ENCODE data around the gene E2F1. TPM values are rescaled to one million over a fixed set of nuclear protein-coding genes. Genes with fewer than 3 reads are reported as not detected.

E2F1 gene
- total RNA-seq, 1 experiment from 2014 or later, result 44.2 TPM

GRCh38 chr20:33668466-33669155 lies 17.6 kb downstream of the E2F1 start (continued):
- TF ChIP-seq, protein P1, sequence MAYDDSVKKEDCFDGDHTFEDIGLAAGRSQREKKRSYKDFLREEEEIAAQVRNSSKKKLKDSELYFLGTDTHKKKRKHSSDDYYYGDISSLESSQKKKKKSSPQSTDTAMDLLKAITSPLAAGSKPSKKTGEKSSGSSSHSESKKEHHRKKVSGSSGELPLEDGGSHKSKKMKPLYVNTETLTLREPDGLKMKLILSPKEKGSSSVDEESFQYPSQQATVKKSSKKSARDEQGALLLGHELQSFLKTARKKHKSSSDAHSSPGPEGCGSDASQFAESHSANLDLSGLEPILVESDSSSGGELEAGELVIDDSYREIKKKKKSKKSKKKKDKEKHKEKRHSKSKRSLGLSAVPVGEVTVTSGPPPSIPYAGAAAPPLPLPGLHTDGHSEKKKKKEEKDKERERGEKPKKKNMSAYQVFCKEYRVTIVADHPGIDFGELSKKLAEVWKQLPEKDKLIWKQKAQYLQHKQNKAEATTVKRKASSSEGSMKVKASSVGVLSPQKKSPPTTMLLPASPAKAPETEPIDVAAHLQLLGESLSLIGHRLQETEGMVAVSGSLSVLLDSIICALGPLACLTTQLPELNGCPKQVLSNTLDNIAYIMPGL (CRISPR knock-in tag; IDR thresholded peaks at IDR 0.05), result no peak
- no peak for TF ChIP-seq MXD4 (CRISPR knock-in tag; IDR thresholded peaks at IDR 0.05; ENCODE audit: borderline replicate concordance)
- no peak for TF ChIP-seq MLX (CRISPR knock-in tag; IDR thresholded peaks at IDR 0.05)
- no peak for TF ChIP-seq ZNF219 (CRISPR knock-in tag; IDR thresholded peaks at IDR 0.05; ENCODE audit: borderline replicate concordance)
- TF ChIP-seq, protein P2, sequence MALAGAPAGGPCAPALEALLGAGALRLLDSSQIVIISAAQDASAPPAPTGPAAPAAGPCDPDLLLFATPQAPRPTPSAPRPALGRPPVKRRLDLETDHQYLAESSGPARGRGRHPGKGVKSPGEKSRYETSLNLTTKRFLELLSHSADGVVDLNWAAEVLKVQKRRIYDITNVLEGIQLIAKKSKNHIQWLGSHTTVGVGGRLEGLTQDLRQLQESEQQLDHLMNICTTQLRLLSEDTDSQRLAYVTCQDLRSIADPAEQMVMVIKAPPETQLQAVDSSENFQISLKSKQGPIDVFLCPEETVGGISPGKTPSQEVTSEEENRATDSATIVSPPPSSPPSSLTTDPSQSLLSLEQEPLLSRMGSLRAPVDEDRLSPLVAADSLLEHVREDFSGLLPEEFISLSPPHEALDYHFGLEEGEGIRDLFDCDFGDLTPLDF (CRISPR knock-in tag; IDR thresholded peaks at IDR 0.05), result no peak

DNA sequence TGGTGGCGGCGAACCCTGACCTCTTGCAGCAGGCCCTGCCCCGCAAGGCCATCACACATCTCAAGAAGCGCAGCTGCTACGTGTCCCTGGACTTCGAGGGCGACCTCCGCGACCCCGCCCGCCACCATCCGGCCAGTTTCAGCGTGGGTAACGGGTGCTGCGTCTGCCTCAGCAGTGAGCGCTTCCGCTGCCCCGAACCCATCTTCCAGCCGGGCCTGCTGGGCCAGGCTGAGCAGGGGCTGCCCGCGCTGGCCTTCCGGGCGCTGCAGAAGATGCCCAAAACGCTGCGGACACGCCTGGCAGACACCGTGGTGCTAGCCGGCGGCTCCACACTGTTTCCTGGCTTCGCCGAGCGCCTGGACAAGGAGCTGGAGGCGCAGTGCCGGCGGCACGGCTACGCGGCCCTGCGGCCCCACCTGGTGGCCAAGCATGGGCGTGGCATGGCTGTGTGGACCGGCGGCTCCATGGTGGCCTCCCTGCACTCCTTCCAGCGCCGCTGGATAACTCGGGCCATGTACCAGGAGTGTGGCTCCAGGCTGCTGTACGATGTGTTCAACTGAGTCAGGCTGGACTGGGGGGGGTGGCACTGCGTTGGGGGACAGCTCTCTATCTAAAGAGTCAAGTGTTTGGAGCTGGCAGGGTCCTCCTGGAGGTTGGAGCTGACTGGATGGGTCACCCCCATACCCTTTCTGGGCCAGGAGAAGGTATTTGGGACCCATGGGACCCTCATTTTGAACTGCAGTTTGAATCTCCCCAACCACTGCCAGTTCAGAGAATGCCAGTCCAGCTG lies 18.3 kb downstream of the E2F1 start:
- Mint-ChIP-seq H3K4me1 (peaks cover 34% of the 10 kb centered on the region), H3K27ac (no peak overlapping the region), H3K4me3 (peak overlapping the region; percentile 62), H3K36me3 (peaks cover 5% of the 10 kb centered on the region; the same call in 1 of the 2 replicates), H3K27me3 (ENCODE audit: low read depth) (peaks cover 14% of the 10 kb centered on the region), H3K9me3 (no peaks in the 10 kb centered on the region)
- DNase-seq (ENCODE audit: low spot score) (peak; percentile 87), ATAC-seq (peak; percentile 47)
- POLR2A ChIA-PET, result interaction anchor here (0.6 to 3.4 kb wide), 7 partner anchors 13 to 405 kb away, joined by 3 to 24 read pairs (median 4); partner anchors contain the start of genes CBFA2T2, PXMP4 and ZNF341
- CTCF ChIA-PET, result interaction anchor here (0.5 to 7.9 kb wide), 44 partner anchors 9 to 405 kb away, joined by 3 to 134 read pairs (median 4); partner anchors contain the start of genes CBFA2T2, CDK5RAP1, E2F1 and PXMP4
- TF ChIP-seq IRF2 (CRISPR knock-in tag; IDR thresholded peaks at IDR 0.05; ENCODE audit: borderline replicate concordance, low read depth) (0 out of 2 replicates have a peak, but pooled peaks have one; percentile 15), MAX (CRISPR knock-in tag; IDR thresholded peaks at IDR 0.05) (peak; percentile 93), ZNF281 (CRISPR knock-in tag; IDR thresholded peaks at IDR 0.05) (peak; percentile 12; the same call in 1 of the 2 replicates), JUN (CRISPR knock-in tag; IDR thresholded peaks at IDR 0.05) (0 out of 2 replicates have a peak, but pooled peaks have one; percentile 2), ZNF232 (CRISPR knock-in tag; IDR thresholded peaks at IDR 0.05) (no peak), CDX4 (CRISPR knock-in tag; IDR thresholded peaks at IDR 0.05; ENCODE audit: borderline replicate concordance) (no peak), ZBTB21 (CRISPR knock-in tag; IDR thresholded peaks at IDR 0.05; ENCODE audit: borderline replicate concordance) (peak; percentile 85), ZNF219 (CRISPR knock-in tag; IDR thresholded peaks at IDR 0.05; ENCODE audit: borderline replicate concordance) (no peak), GTF2I (CRISPR knock-in tag; conservative IDR thresholded peaks at IDR 0.05) (0 out of 2 replicates have a peak, but pooled peaks have one; percentile 3), ZNF138 (CRISPR knock-in tag; conservative IDR thresholded peaks at IDR 0.05) (peak; percentile 94; the same call in 1 of the 2 replicates), ETV6 (CRISPR knock-in tag; IDR thresholded peaks at IDR 0.05) (no peak)
- TF ChIP-seq, protein P3, sequence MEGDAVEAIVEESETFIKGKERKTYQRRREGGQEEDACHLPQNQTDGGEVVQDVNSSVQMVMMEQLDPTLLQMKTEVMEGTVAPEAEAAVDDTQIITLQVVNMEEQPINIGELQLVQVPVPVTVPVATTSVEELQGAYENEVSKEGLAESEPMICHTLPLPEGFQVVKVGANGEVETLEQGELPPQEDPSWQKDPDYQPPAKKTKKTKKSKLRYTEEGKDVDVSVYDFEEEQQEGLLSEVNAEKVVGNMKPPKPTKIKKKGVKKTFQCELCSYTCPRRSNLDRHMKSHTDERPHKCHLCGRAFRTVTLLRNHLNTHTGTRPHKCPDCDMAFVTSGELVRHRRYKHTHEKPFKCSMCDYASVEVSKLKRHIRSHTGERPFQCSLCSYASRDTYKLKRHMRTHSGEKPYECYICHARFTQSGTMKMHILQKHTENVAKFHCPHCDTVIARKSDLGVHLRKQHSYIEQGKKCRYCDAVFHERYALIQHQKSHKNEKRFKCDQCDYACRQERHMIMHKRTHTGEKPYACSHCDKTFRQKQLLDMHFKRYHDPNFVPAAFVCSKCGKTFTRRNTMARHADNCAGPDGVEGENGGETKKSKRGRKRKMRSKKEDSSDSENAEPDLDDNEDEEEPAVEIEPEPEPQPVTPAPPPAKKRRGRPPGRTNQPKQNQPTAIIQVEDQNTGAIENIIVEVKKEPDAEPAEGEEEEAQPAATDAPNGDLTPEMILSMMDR (IDR thresholded peaks at IDR 0.05), result peak; percentile 86
- TF ChIP-seq, protein P4, sequence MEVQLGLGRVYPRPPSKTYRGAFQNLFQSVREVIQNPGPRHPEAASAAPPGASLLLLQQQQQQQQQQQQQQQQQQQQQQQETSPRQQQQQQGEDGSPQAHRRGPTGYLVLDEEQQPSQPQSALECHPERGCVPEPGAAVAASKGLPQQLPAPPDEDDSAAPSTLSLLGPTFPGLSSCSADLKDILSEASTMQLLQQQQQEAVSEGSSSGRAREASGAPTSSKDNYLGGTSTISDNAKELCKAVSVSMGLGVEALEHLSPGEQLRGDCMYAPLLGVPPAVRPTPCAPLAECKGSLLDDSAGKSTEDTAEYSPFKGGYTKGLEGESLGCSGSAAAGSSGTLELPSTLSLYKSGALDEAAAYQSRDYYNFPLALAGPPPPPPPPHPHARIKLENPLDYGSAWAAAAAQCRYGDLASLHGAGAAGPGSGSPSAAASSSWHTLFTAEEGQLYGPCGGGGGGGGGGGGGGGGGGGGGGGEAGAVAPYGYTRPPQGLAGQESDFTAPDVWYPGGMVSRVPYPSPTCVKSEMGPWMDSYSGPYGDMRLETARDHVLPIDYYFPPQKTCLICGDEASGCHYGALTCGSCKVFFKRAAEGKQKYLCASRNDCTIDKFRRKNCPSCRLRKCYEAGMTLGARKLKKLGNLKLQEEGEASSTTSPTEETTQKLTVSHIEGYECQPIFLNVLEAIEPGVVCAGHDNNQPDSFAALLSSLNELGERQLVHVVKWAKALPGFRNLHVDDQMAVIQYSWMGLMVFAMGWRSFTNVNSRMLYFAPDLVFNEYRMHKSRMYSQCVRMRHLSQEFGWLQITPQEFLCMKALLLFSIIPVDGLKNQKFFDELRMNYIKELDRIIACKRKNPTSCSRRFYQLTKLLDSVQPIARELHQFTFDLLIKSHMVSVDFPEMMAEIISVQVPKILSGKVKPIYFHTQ (CRISPR knock-in tag; IDR thresholded peaks at IDR 0.05), result no peak
- TF ChIP-seq, protein P5, sequence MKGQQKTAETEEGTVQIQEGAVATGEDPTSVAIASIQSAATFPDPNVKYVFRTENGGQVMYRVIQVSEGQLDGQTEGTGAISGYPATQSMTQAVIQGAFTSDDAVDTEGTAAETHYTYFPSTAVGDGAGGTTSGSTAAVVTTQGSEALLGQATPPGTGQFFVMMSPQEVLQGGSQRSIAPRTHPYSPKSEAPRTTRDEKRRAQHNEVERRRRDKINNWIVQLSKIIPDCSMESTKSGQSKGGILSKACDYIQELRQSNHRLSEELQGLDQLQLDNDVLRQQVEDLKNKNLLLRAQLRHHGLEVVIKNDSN (CRISPR knock-in tag; IDR thresholded peaks at IDR 0.05), result peak; percentile 62; the same call in 1 of the 2 replicates

Measured in WTC11 (cell line).